GM21528 (cell line): ENCODE data around the gene SNX9.
"Not testable (repeated sequence)": the region's sequence is repeated elsewhere in the genome, so short reads cannot be mapped to it uniquely, and the experiment has no call there.

Experiments used
- ATAC-seq: cut with Tn5 transposase; IDR thresholded peaks from one replicate; pipeline ENCODE4 v1.9.1; 2021; ENCODE audit warnings: mild to moderate bottlenecking, moderate library complexity; ENCODE audit not compliant: unreplicated experiment, low FRiP score

The SNX9 gene

DNA sequence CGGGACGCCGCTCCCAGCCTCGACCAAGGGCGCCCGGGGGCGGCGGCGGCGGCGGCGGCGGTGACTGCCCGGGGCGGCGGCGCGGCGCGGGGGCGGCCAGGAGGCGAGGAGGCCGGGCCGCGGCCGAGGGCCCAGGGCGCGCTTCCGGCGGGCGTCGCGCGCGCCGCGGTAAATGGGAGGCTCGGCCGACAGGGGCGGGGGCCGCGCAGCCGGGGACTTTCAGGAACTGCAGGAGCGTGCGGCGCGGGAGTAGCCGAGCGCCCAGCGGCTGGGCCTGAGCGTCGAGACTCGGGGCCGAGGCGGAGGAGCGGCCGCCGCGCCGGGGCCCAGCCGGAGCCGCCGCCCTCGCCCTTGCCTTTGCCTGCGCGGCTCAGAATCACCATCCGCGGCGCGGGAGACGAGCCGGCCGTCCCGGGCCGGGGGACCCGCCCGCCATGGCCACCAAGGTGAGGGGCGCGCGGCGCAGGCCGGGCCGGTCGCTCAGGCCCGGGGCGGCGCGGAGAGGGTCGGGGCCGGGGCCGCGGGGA is at the start of gene SNX9:
Gene SNX9 (plus strand): TSS at position 246 of the 527 bp plus-strand sequence. CDS start 189 bp downstream, at position 435.
- ATAC-seq = peak; percentile 65

DNA sequence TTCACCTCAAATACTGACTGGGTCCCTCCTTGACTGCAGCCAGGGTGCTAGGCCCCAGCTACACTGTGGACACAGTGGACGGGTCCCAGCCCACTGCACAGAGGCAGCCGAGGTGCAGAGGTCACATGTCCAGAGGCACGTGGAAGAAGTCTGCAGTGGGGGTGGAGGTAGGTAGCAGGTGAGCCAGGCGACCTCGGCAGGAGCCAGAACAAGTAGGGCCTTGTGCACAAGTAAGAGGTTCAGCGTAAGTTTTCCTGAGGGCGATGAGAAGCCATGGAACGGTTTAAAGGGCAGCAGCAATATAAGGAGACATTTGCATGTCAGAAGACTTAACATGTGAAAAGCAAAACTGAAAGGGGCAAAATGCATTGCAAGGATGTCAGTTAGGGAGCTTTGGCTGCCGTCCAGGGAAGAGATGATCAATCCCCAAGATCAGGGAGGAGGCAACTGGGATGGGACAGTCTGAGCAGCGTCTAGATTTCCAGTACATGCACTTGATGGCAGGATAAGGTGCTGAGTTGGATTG is 49.7 kb upstream of the SNX9 start:
- ATAC-seq = no peak

DNA sequence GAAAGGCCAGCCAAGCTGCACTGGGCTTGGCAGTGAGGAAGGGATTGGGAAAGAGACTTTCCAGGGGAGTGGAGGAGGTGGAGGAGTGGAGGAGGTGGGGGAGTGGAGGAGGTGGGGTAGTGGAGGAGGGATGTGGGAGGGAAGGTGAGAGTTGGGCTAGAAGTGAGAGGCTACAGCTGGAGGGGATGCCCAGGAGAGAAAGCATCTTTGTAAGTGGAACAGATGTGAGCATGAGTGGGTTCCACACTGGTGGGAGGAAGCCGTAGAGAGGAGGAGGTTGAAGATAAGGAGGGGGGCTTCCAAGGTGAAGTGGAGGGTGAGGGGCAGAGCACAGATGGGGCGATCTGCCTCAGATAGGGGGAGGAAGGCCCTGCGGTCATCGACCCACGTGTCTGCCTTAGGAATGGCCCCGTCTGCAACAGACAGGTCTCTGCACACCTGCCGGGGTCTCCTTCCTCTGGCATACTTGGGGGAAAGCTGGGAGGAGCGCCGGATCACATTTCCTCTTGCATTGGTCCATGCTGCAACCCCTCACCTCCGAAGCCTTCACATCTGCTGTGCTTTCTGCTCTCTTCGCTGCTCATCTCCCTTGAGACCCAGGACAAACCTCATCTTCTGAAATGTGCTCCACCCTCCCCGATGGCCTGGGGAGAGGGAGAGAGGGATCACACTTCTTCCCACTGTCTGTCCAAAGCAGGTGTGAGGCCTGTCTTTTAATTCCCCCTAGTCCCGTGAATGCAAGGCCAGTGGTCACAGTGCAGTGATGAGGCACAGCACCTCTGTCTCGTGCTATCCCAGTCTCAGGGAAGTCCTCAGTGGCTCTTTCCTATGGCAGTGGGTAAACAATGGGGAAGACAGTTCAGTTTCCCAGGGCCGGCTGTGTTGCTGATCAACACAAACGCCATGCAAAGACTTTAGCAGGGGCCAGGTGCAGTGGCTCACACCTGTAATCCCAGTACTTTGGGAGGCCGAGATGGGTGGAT is 48.6 kb upstream of the SNX9 start:
- ATAC-seq = no peak

DNA sequence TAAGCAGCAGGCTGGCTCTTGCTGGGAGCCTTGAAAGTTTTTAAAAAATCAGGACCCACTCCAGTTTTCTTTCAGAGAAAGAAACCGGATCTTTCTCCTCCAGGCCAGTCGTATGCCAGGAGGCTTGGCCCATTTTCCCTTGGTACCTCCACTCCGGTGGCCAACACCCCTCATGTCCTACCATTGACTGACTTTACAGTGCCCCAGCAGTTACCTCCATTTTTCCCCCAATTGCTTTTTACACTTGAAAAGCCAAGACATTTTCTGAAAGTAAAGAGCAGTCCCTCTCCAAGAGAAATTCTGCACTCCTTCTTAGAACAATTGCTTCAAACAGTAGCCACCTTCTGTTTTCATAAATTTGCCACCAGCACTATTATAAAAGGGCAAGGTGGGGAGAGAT is 47.7 kb upstream of the SNX9 start:
- ATAC-seq = no peak

DNA sequence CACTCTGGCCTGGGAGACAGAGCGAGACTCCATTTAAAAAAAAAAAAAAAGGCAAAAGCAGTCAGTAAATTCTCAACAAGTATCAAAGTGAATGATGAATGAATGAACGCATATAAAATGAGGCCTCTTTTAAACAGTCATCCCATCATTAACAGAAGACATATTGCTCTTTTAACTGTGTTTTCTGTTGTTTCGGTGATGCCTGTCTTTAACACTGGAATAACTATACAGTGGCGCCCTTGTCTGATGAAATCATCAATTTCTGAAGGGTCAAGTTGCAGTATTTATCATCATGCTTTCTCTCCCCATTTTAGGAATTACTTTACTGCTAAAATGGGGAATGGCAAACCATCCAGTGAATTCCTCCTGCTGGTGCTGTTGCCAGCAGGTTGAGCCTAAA is 45.7 kb upstream of the SNX9 start:
- ATAC-seq = no peak

DNA sequence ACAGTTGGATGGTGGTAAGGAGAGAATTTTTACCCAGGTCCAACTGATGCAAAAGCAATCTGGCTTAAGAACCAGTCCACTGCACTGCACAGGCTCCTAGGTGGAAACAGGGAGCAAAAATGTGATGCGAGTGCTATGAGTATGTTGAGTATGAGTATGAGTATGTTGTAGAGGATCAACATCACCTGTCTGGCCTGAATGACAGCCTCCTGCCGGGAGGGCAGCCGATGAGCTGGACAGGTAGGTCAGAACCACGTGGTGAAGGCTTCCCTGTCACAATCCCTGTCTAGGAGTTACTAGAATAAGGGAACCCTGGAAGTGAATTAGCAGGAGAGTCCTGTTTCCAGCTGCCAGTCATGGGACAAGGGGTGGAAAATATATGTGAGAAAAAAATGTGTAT is 44.3 kb upstream of the SNX9 start:
- no peak for ATAC-seq

DNA sequence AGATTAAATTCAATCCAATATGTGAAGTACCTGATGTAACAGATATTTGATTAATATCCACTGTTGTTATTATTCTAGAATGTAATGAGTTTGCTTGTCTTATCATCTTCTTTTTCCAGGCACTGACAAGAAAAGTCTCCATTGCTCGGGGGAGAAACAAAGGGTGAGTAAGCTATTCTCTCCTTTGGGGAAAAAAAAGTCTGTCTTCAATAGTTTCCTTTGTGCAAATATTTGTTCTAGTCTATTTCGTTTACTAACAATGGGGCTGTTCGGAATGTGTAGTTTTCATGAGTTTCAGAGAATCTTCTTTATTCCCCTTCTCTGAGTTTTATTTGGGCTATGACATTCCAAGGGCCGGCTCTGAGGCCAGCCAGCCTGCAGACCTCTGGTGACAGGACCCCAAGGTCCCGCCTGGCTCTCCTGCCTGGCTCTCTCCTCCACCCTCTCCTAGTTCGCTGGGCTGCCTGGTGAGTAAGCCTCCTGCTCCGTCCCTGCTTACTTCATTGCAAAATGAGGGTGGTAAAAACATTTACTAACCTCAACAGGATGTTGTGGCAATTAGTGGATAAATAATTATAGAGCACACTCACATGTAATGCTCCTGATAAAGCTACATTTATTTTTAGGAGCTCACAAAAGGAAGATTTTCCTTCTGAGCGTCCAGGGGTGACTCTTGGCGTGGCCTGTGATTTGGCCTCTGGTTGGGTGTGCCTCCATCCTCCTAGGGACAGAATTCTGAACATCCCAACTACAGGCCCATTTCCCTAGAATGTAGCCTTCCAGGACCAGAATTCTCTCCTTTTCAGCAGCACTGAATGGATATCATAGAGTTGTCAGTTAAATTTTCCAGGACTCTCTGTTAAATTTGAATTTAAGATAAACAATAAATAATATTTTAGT is 43.1 kb upstream of the SNX9 start:
- no peak for ATAC-seq

DNA sequence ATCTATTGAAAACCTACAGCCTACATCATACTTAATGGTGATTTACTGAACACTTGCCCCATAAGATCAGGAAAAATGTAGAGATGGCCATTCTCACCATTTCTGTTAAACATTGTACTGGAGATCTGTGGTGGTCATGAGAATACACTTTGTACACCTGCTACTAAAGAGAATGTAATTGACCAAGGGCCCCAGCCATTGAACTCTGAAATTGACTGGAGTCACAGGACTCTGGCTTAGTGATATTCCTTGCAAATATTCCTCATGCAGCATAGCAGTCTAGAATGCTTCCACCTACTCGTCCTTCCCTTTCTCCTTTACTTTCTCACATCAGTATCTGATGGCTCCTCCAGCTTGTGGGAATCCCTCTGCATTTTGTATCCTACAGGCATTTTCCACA is 37.4 kb upstream of the SNX9 start:
- ATAC-seq = no peak

DNA sequence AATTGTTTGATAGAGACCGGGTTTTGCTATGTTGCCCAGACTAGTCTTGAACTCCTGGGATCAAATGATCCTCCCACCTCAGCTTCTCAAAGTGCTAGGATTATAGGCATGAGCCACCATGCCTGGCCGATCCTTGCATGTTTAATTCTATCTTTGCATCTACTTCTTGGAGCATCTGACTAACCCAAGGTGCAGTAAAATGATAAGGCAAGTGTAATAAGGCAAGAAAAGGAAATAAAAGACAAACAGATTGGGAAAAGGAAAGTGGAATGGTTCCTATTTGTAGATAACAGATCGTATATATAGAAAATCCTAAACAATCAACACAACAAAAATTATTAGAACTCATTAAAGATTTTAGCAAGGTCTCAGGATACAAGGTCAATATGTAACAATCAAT is 36.8 kb upstream of the SNX9 start:
- ATAC-seq = no peak

DNA sequence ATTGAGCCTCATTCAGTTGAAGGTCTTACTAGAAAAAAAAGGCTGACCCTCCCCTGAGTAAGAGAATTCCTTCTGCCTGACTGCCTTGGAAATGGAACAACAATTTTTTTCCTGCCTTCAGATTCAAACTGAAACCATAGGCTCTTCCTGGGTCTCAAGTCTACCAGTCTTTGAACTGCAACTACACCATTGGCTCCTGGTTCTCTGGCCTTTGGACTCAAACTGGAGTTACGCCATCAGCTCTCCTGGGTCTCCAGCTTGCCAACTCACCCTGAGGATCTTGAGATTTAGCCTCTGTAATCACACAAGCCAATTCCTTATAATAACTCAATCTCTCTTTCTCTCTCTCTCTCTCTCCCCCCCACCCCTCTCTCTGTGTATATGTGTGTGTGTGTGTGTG is 36.0 kb upstream of the SNX9 start:
- no peak for ATAC-seq

DNA sequence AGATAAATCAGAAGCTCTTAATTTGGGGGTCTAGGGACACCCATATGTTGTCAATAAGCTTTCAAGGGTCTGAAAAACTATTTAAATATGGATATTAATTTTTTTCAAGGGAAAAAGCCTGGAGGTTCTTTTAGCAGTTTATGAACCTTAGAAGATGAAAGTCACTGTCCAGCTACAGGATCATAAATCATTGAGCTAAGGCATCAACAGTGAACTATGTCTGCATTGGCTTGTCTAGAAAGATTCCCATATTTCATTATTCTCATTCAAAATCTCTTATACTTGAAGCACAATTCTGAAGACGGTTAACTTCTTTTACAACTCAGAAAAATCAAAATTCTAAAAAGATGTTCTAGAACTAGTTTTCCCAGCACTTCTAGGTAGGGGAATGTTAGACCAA is 34.9 kb upstream of the SNX9 start:
- no peak for ATAC-seq

DNA sequence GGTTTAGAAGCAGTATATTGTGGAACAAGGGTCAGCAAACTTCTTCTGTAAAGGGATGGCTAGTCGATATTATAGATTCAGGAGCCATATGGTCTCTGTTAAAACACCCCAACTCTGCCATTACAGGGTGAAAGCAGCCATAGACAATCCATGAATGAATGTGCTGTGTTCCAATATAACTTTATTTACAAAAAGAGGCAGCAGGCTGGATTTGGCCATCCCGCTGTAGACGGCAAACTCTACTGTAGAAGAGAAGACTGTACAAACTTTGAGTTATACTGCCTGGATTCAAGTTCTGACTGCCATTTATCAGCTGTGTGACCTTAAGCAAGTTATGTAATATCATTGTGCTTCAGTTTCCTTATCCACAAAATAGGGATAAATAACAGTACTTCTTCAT is 33.7 kb upstream of the SNX9 start:
- no peak for ATAC-seq

DNA sequence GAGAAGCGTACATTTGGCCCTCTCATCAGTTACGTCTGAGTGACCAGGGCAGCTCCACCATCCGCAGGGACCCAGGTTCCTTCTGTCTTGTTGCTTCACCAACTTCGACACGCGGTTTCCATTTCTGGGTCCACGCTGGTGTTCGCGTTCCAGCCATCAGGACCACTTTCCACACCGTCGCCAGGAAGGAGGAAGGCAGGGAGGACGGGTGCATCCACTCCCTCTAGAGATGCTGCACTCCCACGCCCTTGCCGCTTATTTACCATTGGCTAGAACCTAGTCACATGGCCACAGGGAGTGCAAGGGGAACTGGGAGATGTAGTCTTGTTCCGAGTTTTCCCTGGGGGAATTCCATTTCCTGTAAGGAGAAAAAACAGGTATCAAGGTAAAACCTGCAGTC is 33.2 kb upstream of the SNX9 start:
- ATAC-seq = no peak

DNA sequence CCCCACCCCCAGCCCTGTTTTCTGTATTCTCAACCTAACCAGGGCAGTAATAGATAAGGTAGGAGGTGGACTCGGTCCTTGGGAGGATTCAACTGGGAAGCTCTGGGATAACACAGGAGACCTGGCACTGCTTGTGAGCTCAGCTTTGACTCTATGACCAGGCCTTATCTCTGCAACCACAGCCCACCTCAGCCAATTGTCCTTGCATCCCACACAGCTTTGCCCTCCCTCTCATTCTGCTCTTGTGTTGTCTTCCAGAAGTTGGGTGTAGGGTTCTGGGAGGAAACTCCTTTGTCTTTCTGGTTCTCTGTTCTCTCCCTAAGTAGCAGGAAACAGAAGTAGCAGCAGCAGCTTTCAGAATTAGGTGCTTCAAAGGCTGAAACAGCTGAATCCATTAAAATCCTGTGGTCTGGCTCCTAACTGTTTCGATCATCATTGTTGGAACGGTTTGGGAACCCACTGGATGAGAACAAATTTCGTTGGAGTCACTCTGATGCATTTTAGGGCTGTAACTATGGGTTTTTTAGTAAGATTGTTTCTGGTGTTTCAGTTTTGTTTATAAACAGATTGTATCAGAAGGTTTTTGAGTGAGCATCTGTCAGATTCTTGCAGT is 32.4 kb upstream of the SNX9 start:
- ATAC-seq = no peak

DNA sequence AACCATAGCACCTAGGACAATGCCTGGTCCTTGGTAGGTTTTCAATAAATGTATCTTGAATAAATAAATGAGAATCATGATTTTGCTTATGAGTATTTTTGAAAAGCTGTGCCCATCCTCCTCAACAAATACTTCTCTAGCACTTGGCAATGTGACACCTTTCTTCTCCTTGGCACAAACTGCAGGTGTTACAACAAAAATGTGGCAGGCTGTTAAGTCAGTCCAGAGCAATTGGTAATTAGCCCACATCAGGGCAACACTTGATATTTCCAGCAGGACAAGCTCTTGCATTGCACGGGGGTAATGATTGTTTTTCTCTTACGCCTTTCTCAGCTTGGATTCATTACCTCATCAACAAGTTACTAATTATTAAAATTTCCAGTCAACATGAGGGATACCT is 31.6 kb upstream of the SNX9 start:
- no peak for ATAC-seq

DNA sequence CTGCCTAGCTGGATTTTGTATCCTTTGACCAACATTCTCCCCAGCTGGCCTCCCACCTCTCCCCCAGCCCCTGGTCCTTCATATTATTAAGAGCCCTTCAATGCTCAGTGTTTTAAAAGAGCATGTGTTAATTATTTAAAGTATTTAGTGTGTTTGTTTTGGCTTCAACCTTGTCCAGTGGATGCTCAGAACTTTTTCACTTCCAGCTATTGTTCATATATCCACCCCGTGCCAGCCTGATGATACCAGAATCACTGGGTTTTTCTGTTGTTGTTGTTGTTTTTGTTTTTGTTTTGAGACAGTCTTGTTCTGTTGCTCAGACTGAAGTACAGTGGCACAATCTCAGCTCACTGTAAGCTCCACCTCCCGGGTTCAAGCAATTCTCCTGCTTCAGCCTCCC is 30.4 kb upstream of the SNX9 start:
- no peak for ATAC-seq

DNA sequence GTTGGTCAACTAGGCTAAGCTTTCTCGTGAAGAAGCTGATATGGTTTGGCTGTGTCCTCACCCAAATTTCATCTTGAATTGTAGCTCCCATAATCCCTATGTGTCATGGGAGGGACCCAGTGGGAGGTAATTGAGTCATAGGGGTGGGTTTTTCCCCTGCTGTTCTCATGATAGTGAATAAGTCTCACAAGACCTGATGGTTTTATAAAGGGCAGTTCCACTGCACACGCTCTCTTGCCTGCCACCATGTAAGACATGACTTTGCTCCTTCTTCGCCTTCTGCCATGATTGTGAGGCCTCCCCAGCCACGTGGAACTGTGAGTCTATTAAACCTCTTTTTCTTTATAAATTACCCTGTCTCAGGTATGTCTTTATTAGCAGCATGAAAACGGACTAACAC is 29.0 kb upstream of the SNX9 start:
- ATAC-seq = not testable (repeated sequence)

DNA sequence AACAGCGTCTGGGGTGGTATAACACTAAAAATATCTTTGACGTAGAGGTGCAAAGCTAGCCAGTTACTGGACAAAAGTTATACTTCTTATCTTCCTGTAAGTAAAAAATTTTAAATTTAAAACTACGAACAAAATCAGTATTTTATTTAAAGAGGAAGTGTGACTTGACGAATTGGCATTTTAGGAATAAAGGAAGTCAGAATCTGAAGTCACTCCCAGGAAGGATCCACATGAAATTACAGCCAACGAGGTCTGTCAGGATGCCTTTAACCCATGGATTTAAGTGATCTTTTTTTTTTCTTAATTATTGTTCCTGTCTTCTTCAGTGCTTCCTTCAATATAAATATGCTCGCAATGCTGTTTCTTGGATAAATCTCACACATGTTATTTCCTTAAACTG is 27.2 kb upstream of the SNX9 start:
- ATAC-seq = no peak

DNA sequence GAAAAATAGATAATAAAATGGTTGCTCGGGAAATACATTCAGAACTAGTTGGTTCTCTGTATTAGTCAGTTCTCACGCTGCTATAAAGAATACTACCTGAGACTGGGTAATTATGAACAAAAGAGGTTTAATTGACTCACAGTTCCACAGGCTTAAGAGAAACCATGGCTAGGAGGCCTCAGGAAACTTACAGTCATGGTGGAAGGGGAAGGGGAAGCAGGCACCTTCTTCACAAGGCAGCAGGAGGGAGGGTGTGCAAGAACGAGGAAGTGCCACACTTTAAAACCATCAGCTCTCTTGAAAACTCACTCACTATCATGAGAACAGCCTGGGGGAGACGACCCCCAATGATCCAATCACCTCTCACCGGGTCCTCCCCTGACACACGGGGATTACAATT is 24.2 kb upstream of the SNX9 start:
- ATAC-seq = no peak

DNA sequence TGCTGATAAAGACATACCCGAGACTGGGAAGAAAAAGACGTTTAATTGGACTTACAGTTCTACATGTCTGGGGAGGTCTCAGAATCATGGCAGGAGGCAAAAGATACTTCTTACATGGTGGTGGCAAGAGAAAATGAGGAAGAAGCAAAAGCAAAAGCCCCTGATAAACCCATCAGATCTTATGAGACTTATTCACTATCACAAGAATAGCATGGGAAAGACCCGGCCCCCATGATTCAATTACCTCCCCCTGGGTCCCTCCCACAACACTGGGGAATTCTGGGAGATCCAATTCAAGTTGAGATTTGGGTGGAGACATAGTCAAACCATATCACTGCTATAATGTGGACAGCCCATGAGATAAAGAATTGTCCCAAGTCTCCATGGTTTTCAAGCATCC is 23.5 kb upstream of the SNX9 start:
- not testable (repeated sequence) for ATAC-seq
